ENCODE measurements around the gene RAB35.

Gene RAB35

GRCh38 chr12:120106151-120106550 lies 10.4 kb downstream of the RAB35 start:
- TF ChIP-seq TAF1 (IDR thresholded peaks at IDR 0.05; ENCODE audit: borderline replicate concordance, insufficient read depth, low read length) (no peak), REST (IDR thresholded peaks at IDR 0.05; ENCODE audit: insufficient read depth in 1 of 2, low read depth in 2 of 2, low read length in 2 of 2) (no peak), SIN3A (IDR thresholded peaks at IDR 0.05; ENCODE audit: borderline replicate concordance, insufficient read depth, low read length) (no peak), POLR2AphosphoS5 (IDR thresholded peaks at IDR 0.05; ENCODE audit: low read depth, low read length) (no peak), FOXP2 (optimal IDR thresholded peaks at IDR 0.05; ENCODE audit: borderline replicate concordance, extremely low read depth, extremely low read length, insufficient read depth) (no peak)

- TF ChIP-seq REST (IDR thresholded peaks at IDR 0.05; ENCODE audit: insufficient read depth in 1 of 2, low read depth in 2 of 2, low read length in 2 of 2) (no peak), FOXP2 (optimal IDR thresholded peaks at IDR 0.05; ENCODE audit: borderline replicate concordance, extremely low read depth, extremely low read length, insufficient read depth) (no peak), TAF1 (IDR thresholded peaks at IDR 0.05; ENCODE audit: borderline replicate concordance, insufficient read depth, low read length) (no peak), POLR2AphosphoS5 (IDR thresholded peaks at IDR 0.05; ENCODE audit: low read depth, low read length) (no peak), SIN3A (IDR thresholded peaks at IDR 0.05; ENCODE audit: borderline replicate concordance, insufficient read depth, low read length) (no peak)
Observed at GRCh38 chr12:120103371-120103770, 13.2 kb downstream of the RAB35 start.

- TF ChIP-seq FOXP2 (optimal IDR thresholded peaks at IDR 0.05; ENCODE audit: borderline replicate concordance, extremely low read depth, extremely low read length, insufficient read depth) (no peak), TAF1 (IDR thresholded peaks at IDR 0.05; ENCODE audit: borderline replicate concordance, insufficient read depth, low read length) (no peak), POLR2AphosphoS5 (IDR thresholded peaks at IDR 0.05; ENCODE audit: low read depth, low read length) (no peak), SIN3A (IDR thresholded peaks at IDR 0.05; ENCODE audit: borderline replicate concordance, insufficient read depth, low read length) (no peak), REST (IDR thresholded peaks at IDR 0.05; ENCODE audit: insufficient read depth in 1 of 2, low read depth in 2 of 2, low read length in 2 of 2) (no peak)
Observed at GRCh38 chr12:120103044-120103338, 13.6 kb downstream of the RAB35 start.

- TF ChIP-seq SIN3A (IDR thresholded peaks at IDR 0.05; ENCODE audit: borderline replicate concordance, insufficient read depth, low read length), result no peak
- no peak for TF ChIP-seq REST (IDR thresholded peaks at IDR 0.05; ENCODE audit: insufficient read depth in 1 of 2, low read depth in 2 of 2, low read length in 2 of 2)
- no peak for TF ChIP-seq POLR2AphosphoS5 (IDR thresholded peaks at IDR 0.05; ENCODE audit: low read depth, low read length)
- TF ChIP-seq FOXP2 (optimal IDR thresholded peaks at IDR 0.05; ENCODE audit: borderline replicate concordance, extremely low read depth, extremely low read length, insufficient read depth), result no peak
- TF ChIP-seq TAF1 (IDR thresholded peaks at IDR 0.05; ENCODE audit: borderline replicate concordance, insufficient read depth, low read length), result no peak
Observed at GRCh38 chr12:120102189-120103043, 14.1 kb downstream of the RAB35 start.

Data from PFSK-1 (cell line).